ENCODE results near the gene RELL1. TPM values are rescaled to one million over a fixed set of nuclear protein-coding genes. Genes with fewer than 3 reads are reported as not detected.

The RELL1 gene
- total RNA-seq, 2 donors from 2014 or later, result 12.5 to 15.0 TPM

DNA sequence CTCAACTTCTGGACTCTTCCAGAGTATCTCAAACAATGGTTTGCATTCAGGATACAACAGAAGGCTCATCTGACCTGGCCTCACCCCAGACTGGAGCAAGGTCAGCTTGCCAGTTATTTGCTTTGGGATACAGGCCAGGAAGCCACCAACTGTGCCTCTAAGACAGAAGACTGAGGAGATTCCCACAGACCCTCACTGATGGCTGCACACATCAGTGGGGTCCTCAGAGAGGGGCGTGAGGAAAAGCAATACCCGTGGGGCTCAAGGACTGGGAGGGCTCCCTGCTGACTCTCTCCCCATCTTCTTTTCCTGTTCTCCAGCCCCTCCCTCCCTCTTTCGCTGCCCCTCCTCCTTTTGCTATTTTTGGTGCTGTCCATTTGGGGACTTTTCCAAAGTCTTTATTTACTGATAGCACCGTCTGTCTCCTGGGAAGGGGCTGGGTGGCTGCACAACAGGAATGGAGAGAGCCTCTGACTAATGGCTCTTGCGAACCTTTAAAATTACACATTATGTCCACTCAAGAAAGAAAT is 23.2 kb downstream of the RELL1 start:
- intact Hi-C loops (cut with DNase I), result no loop called here
- peak overlapping the region in 1 of 4 donors; percentile 8 for H3K27ac ChIP-seq
- no peaks in the 10 kb centered on the region for H3K9me3 ChIP-seq
- no peak overlapping the region for H3K4me3 ChIP-seq
- peaks cover 40% of the 10 kb centered on the region for H3K4me1 ChIP-seq
- ATAC-seq (no peak), DNase-seq (peak in 2 of 4 donors; percentile 26 to 44)
- no peaks in the 10 kb centered on the region for H3K27me3 ChIP-seq
- 57 to 65% methylated on average over 5 of the region's 5 CpGs for WGBS, 2 donors
- TF ChIP-seq CTCF (IDR thresholded peaks at IDR 0.05), result no peak
- H3K36me3 ChIP-seq (replicated peaks in 1 of 2; ENCODE audit: insufficient read depth in 1 of 2, low read depth in 2 of 2), result no peaks in the 10 kb centered on the region

DNA sequence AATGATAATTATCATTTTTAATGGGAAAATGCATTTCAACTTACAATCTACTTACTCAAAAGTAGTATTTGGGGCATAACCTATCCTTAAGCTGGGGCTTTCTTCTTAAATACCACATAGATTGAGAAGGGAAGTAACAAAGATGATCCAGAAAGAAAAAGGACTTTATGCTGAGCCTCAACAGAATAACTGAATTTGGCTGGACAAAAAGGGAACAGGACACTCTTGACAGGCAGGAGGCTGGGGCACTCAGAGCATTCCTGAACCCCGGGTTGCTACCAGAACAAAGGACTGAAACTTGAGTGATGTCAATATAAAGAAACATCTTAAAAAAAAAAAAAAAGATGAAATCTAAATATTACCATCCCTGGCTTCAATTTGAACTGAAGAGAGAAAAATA is 23.9 kb downstream of the RELL1 start:
- WGBS, 2 donors, result 11 to 43% methylated on average over 1 of the region's 1 CpG
- DNase-seq (no peak), ATAC-seq (no peak)
- Histone ChIP-seq H3K4me1 (peaks cover 38% of the 10 kb centered on the region), H3K9me3 (no peaks in the 10 kb centered on the region), H3K4me3 (no peak overlapping the region), H3K27ac (no peak overlapping the region), H3K36me3 (replicated peaks in 1 of 2; ENCODE audit: insufficient read depth in 1 of 2, low read depth in 2 of 2) (no peaks in the 10 kb centered on the region), H3K27me3 (no peaks in the 10 kb centered on the region)
- intact Hi-C loops (cut with DNase I), result no loop called here
- TF ChIP-seq POLR2A (IDR thresholded peaks at IDR 0.05) (no peak), CTCF (IDR thresholded peaks at IDR 0.05) (no peak)

- peaks cover 33% of the 10 kb centered on the region for H3K4me1 ChIP-seq
- H3K4me3 ChIP-seq, result no peak overlapping the region
- no peaks in the 10 kb centered on the region for H3K9me3 ChIP-seq
- H3K36me3 ChIP-seq (replicated peaks in 1 of 2; ENCODE audit: insufficient read depth in 1 of 2, low read depth in 2 of 2), result no peaks in the 10 kb centered on the region
- no peaks in the 10 kb centered on the region for H3K27me3 ChIP-seq
- DNase-seq (no peak), ATAC-seq (no peak)
- WGBS, 2 donors, result 66 to 79% methylated on average over 3 of the region's 3 CpGs
- TF ChIP-seq CTCF (IDR thresholded peaks at IDR 0.05) (no peak), POLR2A (IDR thresholded peaks at IDR 0.05) (no peak)
- intact Hi-C loops (cut with DNase I), result no loop called here
- H3K27ac ChIP-seq, result peak overlapping the region in 1 of 4 donors; percentile 0
Observed at GRCh38 chr4:37661772-37662171, 24.4 kb downstream of the RELL1 start.

DNA sequence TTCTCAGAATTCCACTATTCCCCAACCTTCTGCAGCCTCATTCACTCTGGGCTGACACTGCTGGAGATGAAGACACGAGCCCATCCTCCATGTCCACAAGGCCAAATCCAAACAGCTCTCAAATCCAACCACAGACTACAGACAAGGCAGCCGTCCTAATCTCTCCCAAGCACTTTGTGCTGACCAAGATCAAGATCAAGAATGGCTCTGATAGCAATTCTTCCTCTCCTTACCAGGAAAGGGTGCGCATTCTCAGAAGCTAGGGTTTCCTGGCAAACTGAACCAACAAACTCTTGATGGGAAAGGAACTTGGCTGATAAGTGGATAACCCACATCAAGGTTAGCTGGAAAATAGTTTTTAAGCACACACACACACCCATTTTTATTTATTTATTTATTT is 26.5 kb downstream of the RELL1 start:
- intact Hi-C loops (cut with DNase I), result no loop called here

More for the DNA sequence above, 26.5 kb downstream of the RELL1 start:
- peaks cover 21% of the 10 kb centered on the region for H3K4me1 ChIP-seq
- no peaks in the 10 kb centered on the region for H3K36me3 ChIP-seq (replicated peaks in 1 of 2; ENCODE audit: insufficient read depth in 1 of 2, low read depth in 2 of 2)
- H3K4me3 ChIP-seq, result no peak overlapping the region
- ATAC-seq (no peak), DNase-seq (no peak)
- WGBS, 2 donors, result 75 to 79% methylated on average over 3 of the region's 3 CpGs
- no peaks in the 10 kb centered on the region for H3K27me3 ChIP-seq
- H3K9me3 ChIP-seq, result no peaks in the 10 kb centered on the region
- TF ChIP-seq CTCF (IDR thresholded peaks at IDR 0.05) (no peak), POLR2A (IDR thresholded peaks at IDR 0.05) (no peak)
- no peak overlapping the region for H3K27ac ChIP-seq

All from body of pancreas (tissue), 4 donors.